Right lobe of liver (tissue), 4 donors: ENCODE measurements around the gene TATDN2.

Experiments
- CTCF ChIP-seq, 4 donors: fragments of 200-600 bp in 3 of 4; fragments of 450-650 bp in 1 of 4; IDR thresholded peaks; one replicate each; pipeline versions ENCODE4 v1.5.1 to v1.8.0; 2016 to 2022; ENCODE audit warnings: antibody characterized with exemption in 4 of 4, mild to moderate bottlenecking in 2 of 4
- POLR2A ChIP-seq: fragments of 450-650 bp; IDR thresholded peaks from one replicate; pipeline ENCODE4 v1.6.1; 2017; ENCODE audit warnings: antibody characterized with exemption, mild to moderate bottlenecking
- donor health status: DM: no; HTN: no; CAD: no.
- donor health status: DM: no; HTN: no; CAD: no.
- donor health status: DM: no; HTN: yes; CAD: no.

- TF ChIP-seq POLR2A = no peak
- no peak for TF ChIP-seq CTCF (IDR thresholded peaks at IDR 0.05)
These were observed 14.3 kb upstream of the TATDN2 start for GRCh38 chr3:10233988-10234387.
